ENCODE data around the gene ASIC3. TPM values are rescaled to one million over a fixed set of nuclear protein-coding genes. Genes with fewer than 3 reads are reported as not detected.

ASIC3 gene
- 11.7 and 13.6 TPM in 2 replicates for total RNA-seq (2022)
- percentile 38 among the genes with signal in this experiment for Bru-seq, nascent RNA
- percentile 66 among the genes with signal in this experiment for BruChase-seq, experiment 1, labeled RNA remaining after a 6-hour chase
- percentile 60 among the genes with signal in this experiment for BruChase-seq, experiment 2, labeled RNA remaining after a 2-hour chase
- long read RNA-seq, partial matches to known transcripts = 1 of 2 reads
- long read RNA-seq, other reads (novel, unspliced or antisense) = 1 of 2 reads

DNA sequence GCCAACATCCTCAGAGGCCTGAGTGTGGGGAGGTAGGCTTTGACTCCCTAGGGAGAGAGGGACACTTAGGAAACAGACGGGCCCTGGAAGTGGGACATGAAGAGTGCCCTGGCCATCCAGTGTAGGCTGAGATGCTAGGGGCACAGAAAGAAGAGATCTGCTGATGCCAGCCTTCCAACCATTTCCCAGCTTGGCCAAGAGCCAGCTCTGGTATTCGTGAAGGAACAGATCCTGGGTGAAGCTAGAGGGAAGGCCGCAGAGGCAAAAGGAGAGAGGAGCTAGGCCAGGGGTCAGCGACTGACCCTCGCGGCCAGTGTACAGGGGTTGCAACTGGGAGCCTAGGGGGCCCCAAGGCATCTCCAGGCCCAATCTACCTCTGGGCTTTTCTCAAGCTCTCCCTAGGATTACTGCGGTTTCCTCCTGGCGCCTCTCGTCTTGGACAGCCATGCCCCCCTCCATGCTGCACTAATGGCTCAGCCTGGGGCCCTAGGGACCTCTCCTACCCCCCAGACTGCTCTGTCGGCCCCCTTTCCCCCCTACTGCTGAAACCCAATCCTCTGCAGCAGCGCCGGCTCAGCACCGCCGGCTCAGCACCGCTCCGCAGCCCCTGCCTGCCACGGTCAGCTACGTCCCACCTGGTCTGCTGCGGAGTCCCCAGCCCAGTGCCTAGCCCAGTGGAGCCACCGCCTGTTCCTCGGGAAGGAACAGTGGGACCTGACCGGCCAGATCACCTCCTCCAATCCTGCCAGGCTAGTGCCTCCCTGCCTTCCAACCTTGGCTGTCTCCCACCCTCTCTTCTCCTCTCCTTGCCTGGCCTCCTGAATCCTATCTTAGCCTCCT lies at the start of gene ASIC3:
ASIC3 (plus strand) TSS at position 556 of the 840 bp plus-strand sequence. CDS start 355 bp downstream, outside the sequence.
- H3K4me3 Mint-ChIP-seq (ENCODE audit: low read depth, unreplicated experiment) = no peak within 1 kb of the TSS
- H3K27ac Mint-ChIP-seq (ENCODE audit: unreplicated experiment) = no peak within 1 kb of the TSS
- CTCF ChIA-PET = interaction anchor here (0.7 kb wide), 1 partner anchor 52 kb away, joined by 5 read pairs; no protein-coding TSS in a partner anchor

DNA sequence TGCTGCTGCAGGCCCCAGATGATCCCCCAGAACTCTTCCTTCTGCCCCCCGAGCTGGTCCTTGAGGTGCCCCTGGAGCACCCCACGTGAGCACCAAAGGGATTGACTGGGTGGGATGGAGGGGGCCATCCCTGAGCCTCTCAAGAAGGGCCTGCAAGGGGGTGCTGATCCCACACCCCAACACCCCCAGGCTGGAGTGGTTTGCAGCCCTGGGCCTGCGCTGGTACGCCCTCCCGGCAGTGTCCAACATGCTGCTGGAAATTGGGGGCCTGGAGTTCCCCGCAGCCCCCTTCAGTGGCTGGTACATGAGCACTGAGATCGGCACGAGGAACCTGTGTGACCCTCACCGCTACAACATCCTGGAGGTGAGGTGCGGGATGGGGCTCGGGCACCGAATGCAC lies 49.3 kb upstream of the ASIC3 start:
- CTCF ChIA-PET = interaction anchor here (0.7 kb wide), 1 partner anchor 13 kb away, joined by 4 read pairs; no protein-coding TSS in a partner anchor
- peaks cover 9% of the 10 kb centered on the region for H3K4me1 Mint-ChIP-seq (ENCODE audit: low read depth, unreplicated experiment)
- no peaks in the 10 kb centered on the region for H3K36me3 Mint-ChIP-seq (ENCODE audit: insufficient read depth, unreplicated experiment)
- H3K4me3 Mint-ChIP-seq (ENCODE audit: low read depth, unreplicated experiment) = no peak overlapping the region
- intact Hi-C loops (cut with micrococcal nuclease; ENCODE audit: unreplicated experiment) = no loop called here
- H3K27ac Mint-ChIP-seq (ENCODE audit: unreplicated experiment) = no peak overlapping the region
- no TSS peak for BruUV-seq (replicated peaks)
- H3K27me3 Mint-ChIP-seq (ENCODE audit: unreplicated experiment) = peaks cover 24% of the 10 kb centered on the region
- TF ChIP-seq, protein P1, sequence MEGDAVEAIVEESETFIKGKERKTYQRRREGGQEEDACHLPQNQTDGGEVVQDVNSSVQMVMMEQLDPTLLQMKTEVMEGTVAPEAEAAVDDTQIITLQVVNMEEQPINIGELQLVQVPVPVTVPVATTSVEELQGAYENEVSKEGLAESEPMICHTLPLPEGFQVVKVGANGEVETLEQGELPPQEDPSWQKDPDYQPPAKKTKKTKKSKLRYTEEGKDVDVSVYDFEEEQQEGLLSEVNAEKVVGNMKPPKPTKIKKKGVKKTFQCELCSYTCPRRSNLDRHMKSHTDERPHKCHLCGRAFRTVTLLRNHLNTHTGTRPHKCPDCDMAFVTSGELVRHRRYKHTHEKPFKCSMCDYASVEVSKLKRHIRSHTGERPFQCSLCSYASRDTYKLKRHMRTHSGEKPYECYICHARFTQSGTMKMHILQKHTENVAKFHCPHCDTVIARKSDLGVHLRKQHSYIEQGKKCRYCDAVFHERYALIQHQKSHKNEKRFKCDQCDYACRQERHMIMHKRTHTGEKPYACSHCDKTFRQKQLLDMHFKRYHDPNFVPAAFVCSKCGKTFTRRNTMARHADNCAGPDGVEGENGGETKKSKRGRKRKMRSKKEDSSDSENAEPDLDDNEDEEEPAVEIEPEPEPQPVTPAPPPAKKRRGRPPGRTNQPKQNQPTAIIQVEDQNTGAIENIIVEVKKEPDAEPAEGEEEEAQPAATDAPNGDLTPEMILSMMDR (IDR thresholded peaks at IDR 0.05; ENCODE audit: unreplicated experiment) = no peak
- no peaks in the 10 kb centered on the region for H3K9me3 Mint-ChIP-seq (ENCODE audit: low read depth, unreplicated experiment)
- DNase-seq = no peak

More for the DNA sequence above, at the start of gene ASIC3:
- Mint-ChIP-seq H3K36me3 (ENCODE audit: insufficient read depth, unreplicated experiment) (peaks cover 5% of the 10 kb centered on the region), H3K9me3 (ENCODE audit: low read depth, unreplicated experiment) (no peaks in the 10 kb centered on the region), H3K4me1 (ENCODE audit: low read depth, unreplicated experiment) (no peaks in the 10 kb centered on the region), H3K27me3 (ENCODE audit: unreplicated experiment) (no peaks in the 10 kb centered on the region)
- intact Hi-C loops (cut with micrococcal nuclease; ENCODE audit: unreplicated experiment) = no loop called here
- no peak for DNase-seq
- TF ChIP-seq, protein P1 (IDR thresholded peaks at IDR 0.05; ENCODE audit: unreplicated experiment) = no peak
- no TSS peak for BruUV-seq (replicated peaks)

DNA sequence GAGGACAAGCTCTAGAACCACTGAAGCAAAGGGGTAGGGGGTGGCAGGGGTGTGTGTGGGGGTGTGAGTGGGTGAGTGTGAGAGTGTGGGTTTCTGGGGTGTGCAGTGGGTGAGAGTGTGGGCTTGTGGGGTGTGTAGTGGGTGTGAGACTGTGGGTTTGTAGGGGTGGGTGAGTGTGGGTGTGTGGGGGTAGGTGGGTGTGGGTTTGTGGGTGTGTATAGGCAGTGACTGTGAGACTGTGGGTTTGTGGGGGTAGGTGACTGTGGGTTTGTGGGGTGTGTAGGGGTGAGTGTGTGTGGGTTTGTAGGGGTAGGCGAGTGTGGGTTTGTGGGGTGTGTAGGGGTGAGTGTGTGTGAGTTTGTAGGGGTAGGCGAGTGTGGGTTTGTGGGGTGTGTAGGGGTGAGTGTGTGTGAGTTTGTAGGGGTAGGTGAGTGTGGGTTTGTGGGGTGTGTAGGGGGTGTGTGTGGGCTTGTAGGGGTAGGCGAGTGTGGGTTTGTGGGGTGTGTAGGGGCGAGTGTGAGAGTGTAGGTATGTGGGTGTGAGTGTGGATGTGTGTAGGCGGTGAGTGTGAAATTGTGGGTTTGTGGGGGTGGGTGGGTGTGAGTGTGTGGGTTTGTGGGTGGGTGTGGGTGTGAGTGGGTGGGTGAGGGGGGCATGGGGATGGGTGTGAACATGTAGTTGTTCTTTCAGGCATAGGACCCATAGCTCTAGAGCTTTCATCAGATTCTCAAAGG lies 48.7 kb upstream of the ASIC3 start:
- Mint-ChIP-seq H3K27ac (ENCODE audit: unreplicated experiment) (no peak overlapping the region), H3K36me3 (ENCODE audit: insufficient read depth, unreplicated experiment) (no peaks in the 10 kb centered on the region), H3K4me1 (ENCODE audit: low read depth, unreplicated experiment) (peaks cover 9% of the 10 kb centered on the region), H3K27me3 (ENCODE audit: unreplicated experiment) (peaks cover 24% of the 10 kb centered on the region), H3K4me3 (ENCODE audit: low read depth, unreplicated experiment) (no peak overlapping the region), H3K9me3 (ENCODE audit: low read depth, unreplicated experiment) (no peaks in the 10 kb centered on the region)
- intact Hi-C loops (cut with micrococcal nuclease; ENCODE audit: unreplicated experiment) = loop anchor here (10.0 kb wide), 1 partner anchor 225 kb away; no protein-coding TSS in a partner anchor
- BruUV-seq (replicated peaks) = no TSS peak
- TF ChIP-seq, protein P1 (IDR thresholded peaks at IDR 0.05; ENCODE audit: unreplicated experiment) = no peak
- DNase-seq = no peak
- CTCF ChIA-PET = interaction anchor here (0.6 to 0.7 kb wide), 2 partner anchors 13 to 220 kb away, joined by 3 to 4 read pairs; no protein-coding TSS in a partner anchor

DNA sequence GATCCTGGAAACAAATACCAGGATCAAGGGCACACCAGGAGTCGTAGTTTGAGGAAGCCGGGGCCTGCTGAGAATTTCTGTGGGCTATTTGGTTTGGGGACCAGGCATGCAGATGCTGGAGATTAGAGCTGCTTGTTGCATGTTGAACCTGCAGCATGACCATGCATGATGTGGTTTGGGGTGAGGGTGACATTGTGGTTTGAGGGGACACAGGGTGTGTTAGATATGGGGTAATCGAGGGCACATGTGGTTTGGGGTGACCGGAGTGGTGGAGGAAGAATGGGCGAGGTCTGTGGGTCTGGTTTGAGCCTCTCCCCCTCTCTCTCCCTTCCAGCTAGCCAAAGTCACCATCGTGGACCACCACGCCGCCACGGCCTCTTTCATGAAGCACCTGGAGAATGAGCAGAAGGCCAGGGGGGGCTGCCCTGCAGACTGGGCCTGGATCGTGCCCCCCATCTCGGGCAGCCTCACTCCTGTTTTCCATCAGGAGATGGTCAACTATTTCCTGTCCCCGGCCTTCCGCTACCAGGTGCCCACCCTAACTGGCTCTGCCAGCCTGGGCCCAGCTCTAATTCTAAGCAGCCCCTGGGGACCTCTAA lies 47.3 kb upstream of the ASIC3 start:
- TF ChIP-seq, protein P1 (IDR thresholded peaks at IDR 0.05; ENCODE audit: unreplicated experiment) = no peak
- BruUV-seq (replicated peaks) = no TSS peak
- no peak for DNase-seq
- Mint-ChIP-seq H3K4me1 (ENCODE audit: low read depth, unreplicated experiment) (peaks cover 9% of the 10 kb centered on the region), H3K9me3 (ENCODE audit: low read depth, unreplicated experiment) (no peaks in the 10 kb centered on the region), H3K27ac (ENCODE audit: unreplicated experiment) (no peak overlapping the region), H3K27me3 (ENCODE audit: unreplicated experiment) (peaks cover 24% of the 10 kb centered on the region), H3K36me3 (ENCODE audit: insufficient read depth, unreplicated experiment) (no peaks in the 10 kb centered on the region), H3K4me3 (ENCODE audit: low read depth, unreplicated experiment) (no peak overlapping the region)
- intact Hi-C loops (cut with micrococcal nuclease; ENCODE audit: unreplicated experiment) = loop anchor here (10.0 kb wide), 1 partner anchor 226 kb away; no protein-coding TSS in a partner anchor
- CTCF ChIA-PET = no interaction called here
